HepG2 (cell line): ENCODE measurements around the gene TTYH1. TPM values are rescaled to one million over a fixed set of nuclear protein-coding genes. Genes with fewer than 3 reads are reported as not detected.

Experiments used
- ATAC-seq: fragments of 200-7000 bp; cut with Tn5 transposase; 3 replicates; pipeline ENCODE4 v1.9.1; 2020; ENCODE audit warnings: mild to moderate bottlenecking, moderate library complexity
- BruUV-seq: library from RNA; stranded (reverse); fragments of 400-500 nt; replicated peaks from 2 replicates; lab custom pipeline; 2021; lab: Mats Ljungman, UMichigan
- CTCF ChIA-PET: fragments of 300-600 bp; formaldehyde crosslinking; extraction: SDS; loops from one replicate; lab custom pipeline; 2021; ENCODE audit warnings: low total read pairs, inconsistent platforms, low intra/inter-chr PET ratio; lab: Yijun Ruan, JAX
- POLR2A ChIA-PET: fragments of 350-600 bp; sonication (Branson Sonifier 250); formaldehyde crosslinking; loops from one replicate; lab custom pipeline; 2020; ENCODE audit warnings: antibody characterized with exemption, inconsistent platforms; lab: Yijun Ruan, JAX
- DNase-seq: peaks from one replicate; pipeline ENCODE4 v3.0.0-alpha.2; 2015; ENCODE audit warnings: low spot score
- FAIRE-seq: peaks from 3 replicates; lab custom pipeline; 2011; peaks lifted over from hg19 to GRCh38; lab: Jason Lieb, UNC
- H2AFZ ChIP-seq: one replicate; pipeline ENCODE4 v1.6.1; 2011; ENCODE audit warnings: low read length, inconsistent platforms
- H3K27ac ChIP-seq: fragments of 300-600 bp; 3 replicates; pipeline ENCODE4 v1.8.0; 2011; ENCODE audit warnings: mixed run types, mild to moderate bottlenecking, mixed read lengths, low read length, inconsistent platforms; ENCODE audit not compliant: insufficient read depth; ENCODE audit errors: extremely low read length
- H3K27me3 ChIP-seq, 2 experiments: fragments of 200-600 bp in 1 of 2; 2 replicates in 1 of 2; 3 replicates in 1 of 2; pipeline versions ENCODE4 v1.6.0 to v1.8.0; 2011; ENCODE audit warnings: low read length in 2 of 2, mild to moderate bottlenecking in 2 of 2, moderate library complexity in 2 of 2, inconsistent platforms in 1 of 2; ENCODE audit not compliant: insufficient read depth in 2 of 2, control insufficient read depth in 1 of 2
- H3K36me3 ChIP-seq, 2 experiments: fragments of 200-600 bp in 1 of 2; replicated peaks in 1 of 2; 2 replicates in 1 of 2; 3 replicates in 1 of 2; pipeline versions ENCODE4 v1.5.1 to v1.8.0; 2011; ENCODE audit warnings: low read length in 2 of 2, inconsistent platforms in 1 of 2; ENCODE audit not compliant: insufficient read depth in 2 of 2, control insufficient read depth in 1 of 2
- H3K4me1 ChIP-seq: 2 replicates; pipeline ENCODE4 v1.5.1; 2012; ENCODE audit warnings: low read length, inconsistent platforms; ENCODE audit not compliant: insufficient read depth
- H3K4me2 ChIP-seq: 2 replicates; pipeline ENCODE4 v1.6.0; 2011; ENCODE audit warnings: low read depth, low read length, inconsistent platforms
- H3K4me3 ChIP-seq, 3 experiments: fragments of 200-600 bp in 1 of 3; sonication (generic), shearing (Covaris generic) in 1 of 3; replicated peaks in 1 of 3; 2 replicates each; pipeline ENCODE4 v1.5.1; 2011 to 2016; ENCODE audit warnings: low read length in 3 of 3, inconsistent platforms in 2 of 3, low read depth in 2 of 3, mild to moderate bottlenecking in 2 of 3, control low read depth in 1 of 3, mixed read lengths in 1 of 3; ENCODE audit not compliant: insufficient read depth in 1 of 3
- H3K79me2 ChIP-seq: one replicate; pipeline ENCODE4 v1.6.1; 2011; ENCODE audit warnings: low read length, inconsistent platforms; ENCODE audit not compliant: insufficient read depth
- H3K9ac ChIP-seq: 2 replicates; pipeline ENCODE4 v1.6.0; 2011; ENCODE audit warnings: mild to moderate bottlenecking, low read depth, low read length, inconsistent platforms; ENCODE audit not compliant: insufficient read depth
- H3K9me3 ChIP-seq: 2 replicates; pipeline ENCODE4 v1.5.1; 2012; ENCODE audit warnings: mild to moderate bottlenecking, low read length
- H4K20me1 ChIP-seq: 2 replicates; pipeline ENCODE4 v1.6.0; 2011; ENCODE audit warnings: inconsistent platforms, mild to moderate bottlenecking, low read length, moderate library complexity; ENCODE audit not compliant: insufficient read depth
- CTCF ChIP-seq: sonication (generic); formaldehyde crosslinking; IDR thresholded peaks from 2 replicates; pipeline ENCODE4 v1.5.0; 2020; ENCODE audit warnings: mild to moderate bottlenecking, missing genetic modification reagents, moderate library complexity
- DNMT3B ChIP-seq: conservative IDR thresholded peaks from 2 replicates; pipeline ENCODE4 v1.6.1; 2016; ENCODE audit warnings: missing biosample characterization, control low read depth
- GPBP1L1 ChIP-seq: sonication (generic); formaldehyde crosslinking; IDR thresholded peaks from 2 replicates; pipeline ENCODE4 v1.5.0; 2020; ENCODE audit warnings: mild to moderate bottlenecking, missing genetic modification reagents
- GTF3A ChIP-seq: sonication (generic); formaldehyde crosslinking; conservative IDR thresholded peaks from 2 replicates; pipeline ENCODE4 v1.4.0; 2020; ENCODE audit warnings: mild to moderate bottlenecking, missing genetic modification reagents
- HES4 ChIP-seq: sonication (generic); formaldehyde crosslinking; IDR thresholded peaks from 2 replicates; pipeline ENCODE4 v1.9.0; 2021; ENCODE audit warnings: mild to moderate bottlenecking, missing genetic modification reagents, borderline replicate concordance
- HNF4G ChIP-seq, 2 experiments: sonication (generic) in 1 of 2; formaldehyde crosslinking in 1 of 2; IDR thresholded peaks; 2 replicates each; pipeline versions ENCODE4 v1.4.0 to v1.6.1; 2011 to 2020; ENCODE audit warnings: borderline replicate concordance in 2 of 2, low read depth in 2 of 2, mild to moderate bottlenecking in 2 of 2, low read length in 1 of 2, missing genetic modification reagents in 1 of 2, moderate library complexity in 1 of 2
- NFATC3 ChIP-seq: sonication (generic); formaldehyde crosslinking; IDR thresholded peaks from 2 replicates; pipeline ENCODE4 v1.5.1; 2020; ENCODE audit warnings: mild to moderate bottlenecking, missing genetic modification reagents
- NR2F6 ChIP-seq, 2 experiments: IDR thresholded peaks; 2 replicates each; pipeline ENCODE4 v1.6.1; 2016; ENCODE audit warnings: antibody characterized with exemption in 1 of 2, mild to moderate bottlenecking in 1 of 2
- PREB ChIP-seq: sonication (generic); formaldehyde crosslinking; IDR thresholded peaks from 2 replicates; pipeline ENCODE4 v1.4.0; 2020; ENCODE audit warnings: missing genetic modification reagents
- RAD21 ChIP-seq: fragments of 450-650 bp; formaldehyde crosslinking; IDR thresholded peaks from 2 replicates; pipeline ENCODE4 v1.5.0; 2020; ENCODE audit warnings: mild to moderate bottlenecking
- STAG1 ChIP-seq: sonication (generic); formaldehyde crosslinking; IDR thresholded peaks from 2 replicates; pipeline ENCODE4 v1.4.0; 2020; ENCODE audit warnings: missing genetic modification reagents
- ZBTB7B ChIP-seq: sonication (generic); formaldehyde crosslinking; IDR thresholded peaks from 2 replicates; pipeline ENCODE4 v1.4.0; 2020; ENCODE audit warnings: missing genetic modification reagents
- whole genome bisulfite sequencing: methylation state at CpG from one replicate; pipeline ENCODE4 v1.1.6; 2017; ENCODE audit warnings: low lambda C conversion rate; 5-methylcytosine and 5-hydroxymethylcytosine counted together
- in situ Hi-C: cut with HindIII; loops from 2 replicates; pipeline ENCODE4 v1.10.0; 2017; ENCODE audit warnings: low pct_unique_long_range_greater_than_20kb; ENCODE audit not compliant: extremely low pct_ligation_motif_present
- intact Hi-C: fragments of 100-400 bp; cut with micrococcal nuclease; formaldehyde crosslinking; loops from one replicate; pipeline ENCODE4 v1.10.0; 2022; ENCODE audit not compliant: unreplicated experiment
- polyA plus RNA-seq, 8 experiments: library from polyadenylated mRNA; depleted of rRNA in 3 of 8; stranded (reverse) in 7 of 8; unstranded in 1 of 8; fragments of >200 nt; fragmentation: Illumina TruSeq in 4 of 8; extraction: Trizol in 4 of 8; gene quantifications; 2 replicates each; pipeline versions ENCODE4 v1.2.1 to v1.2.3, GENCODE V29; 2011 to 2016; ENCODE audit warnings: low read depth in 4 of 8, missing spikeins in 1 of 8, mixed read lengths in 1 of 8; ENCODE audit not compliant: insufficient read depth in 1 of 8
- total RNA-seq, 5 experiments: library from RNA; depleted of rRNA; stranded (reverse); fragments of >200 nt; fragmentation: Illumina TruSeq; extraction: Trizol; gene quantifications; 2 replicates each; pipeline ENCODE4 v1.2.3, GENCODE V29; 2016; ENCODE audit warnings: low read depth in 1 of 5

TTYH1 gene
- total and polyA plus RNA-seq, 2 of the 13 experiments (the other 11 are each of a cell fraction or from before 2014, with no cell fraction given) = 6.9 to 19.9 TPM

GRCh38 chr19:54478677-54479266 lies 63.5 kb downstream of the TTYH1 start:
- ChIA-PET CTCF (interaction anchor here (0.6 kb wide), 1 partner anchor 197 kb away, joined by 4 read pairs; no protein-coding TSS in a partner anchor), POLR2A (no interaction called here)
- DNase-seq (peak; percentile 59), FAIRE-seq (peak; percentile 85), ATAC-seq (peak; percentile 56; the same call in 2 of the 3 replicates)
- in situ Hi-C loops (loop anchor here (10.0 kb wide), 1 partner anchor 196 kb away; no protein-coding TSS in a partner anchor), intact Hi-C loops (loop anchor here (2.0 kb wide), 1 partner anchor 198 kb away; no protein-coding TSS in a partner anchor)
- Histone ChIP-seq H2AFZ (no peak overlapping the region), H3K79me2 (no peaks in the 10 kb centered on the region), H3K36me3 (no peaks in the 10 kb centered on the region), H3K27me3 (no peaks in the 10 kb centered on the region), H3K9me3 (no peaks in the 10 kb centered on the region), H3K4me3 (no peak overlapping the region), H3K4me1 (peaks cover 28% of the 10 kb centered on the region), H3K27ac (no peak overlapping the region), H3K4me2 (no peak overlapping the region), H3K9ac (no peak overlapping the region), H4K20me1 (no peaks in the 10 kb centered on the region)
- 17% methylated on average over 10 of the region's 10 CpGs for WGBS
- no TSS peak for BruUV-seq
- TF ChIP-seq GPBP1L1 = no peak
- TF ChIP-seq STAG1 (CRISPR knock-in tag) = peak; percentile 68
- TF ChIP-seq RAD21 (CRISPR knock-in tag) = 0 out of 2 replicates have a peak, but pooled peaks have one; percentile 19
- no peak for TF ChIP-seq NR2F6 (IDR thresholded peaks at IDR 0.05)
- TF ChIP-seq NR2F6 (CRISPR knock-in tag; IDR thresholded peaks at IDR 0.05) = no peak
- TF ChIP-seq HNF4G (IDR thresholded peaks at IDR 0.05; ENCODE audit: borderline replicate concordance, low read depth, low read length) = no peak
- no peak for TF ChIP-seq HNF4G (CRISPR knock-in tag; IDR thresholded peaks at IDR 0.05; ENCODE audit: borderline replicate concordance, low read depth)
- peak; percentile 79 for TF ChIP-seq CTCF (CRISPR knock-in tag)
- TF ChIP-seq NFATC3 (CRISPR knock-in tag) = no peak
- no peak for TF ChIP-seq DNMT3B
- TF ChIP-seq HES4 (CRISPR knock-in tag) = no peak
- 0 out of 2 replicates have a peak, but pooled peaks have one; percentile 38 for TF ChIP-seq ZBTB7B
- TF ChIP-seq GTF3A (CRISPR knock-in tag) = no peak
- TF ChIP-seq PREB (CRISPR knock-in tag) = no peak
